Cortex of kidney (tissue), 1 donor: ENCODE data around the gene TOMM22.
"Not testable (repeated sequence)": the region's sequence is repeated elsewhere in the genome, so short reads cannot be mapped to it uniquely, and the experiment has no call there.

Experiments used
- DNase-seq: peaks from one replicate; lab custom pipeline; 2025; lab: John Stamatoyannopoulos, UW

TOMM22 gene

DNA sequence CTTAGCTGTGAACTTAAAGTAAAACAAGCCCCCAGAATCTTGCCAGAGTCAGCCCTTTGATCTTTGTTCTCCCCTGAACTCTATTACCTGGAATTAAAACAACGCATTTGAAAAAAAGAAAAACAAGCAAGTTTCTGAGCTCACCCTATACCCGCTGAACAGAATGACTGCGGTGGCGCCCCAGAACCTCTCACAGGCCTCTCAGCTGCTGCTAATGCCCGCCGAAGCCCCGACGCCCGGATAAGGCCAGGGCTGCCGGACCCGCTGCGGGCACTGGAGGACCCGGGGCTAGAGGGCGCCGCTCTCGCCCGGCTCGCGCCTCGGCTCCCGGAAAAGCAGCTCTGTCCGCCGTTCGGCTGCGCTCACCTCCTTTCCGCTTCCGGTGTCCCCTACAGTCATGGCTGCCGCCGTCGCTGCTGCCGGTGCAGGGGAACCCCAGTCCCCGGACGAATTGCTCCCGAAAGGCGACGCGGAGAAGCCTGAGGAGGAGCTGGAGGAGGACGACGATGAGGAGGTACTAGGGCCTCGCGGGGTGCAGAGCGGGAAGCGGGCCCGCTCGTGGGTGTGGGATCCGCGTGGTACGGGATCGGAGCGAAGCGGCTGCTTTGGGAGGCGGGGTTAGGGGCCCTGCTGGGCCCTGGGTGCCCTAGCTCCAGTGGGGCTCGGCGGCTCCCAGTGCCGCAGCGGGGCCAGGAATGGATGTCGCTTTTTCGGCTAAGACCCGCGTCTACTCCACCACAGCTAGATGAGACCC, at the start of gene TOMM22:
TSS of gene TOMM22 (plus strand) at position 376 of the 754 bp plus-strand sequence. CDS start at position 398, 22 bp downstream.
- DNase-seq, result peak; percentile 81

DNA sequence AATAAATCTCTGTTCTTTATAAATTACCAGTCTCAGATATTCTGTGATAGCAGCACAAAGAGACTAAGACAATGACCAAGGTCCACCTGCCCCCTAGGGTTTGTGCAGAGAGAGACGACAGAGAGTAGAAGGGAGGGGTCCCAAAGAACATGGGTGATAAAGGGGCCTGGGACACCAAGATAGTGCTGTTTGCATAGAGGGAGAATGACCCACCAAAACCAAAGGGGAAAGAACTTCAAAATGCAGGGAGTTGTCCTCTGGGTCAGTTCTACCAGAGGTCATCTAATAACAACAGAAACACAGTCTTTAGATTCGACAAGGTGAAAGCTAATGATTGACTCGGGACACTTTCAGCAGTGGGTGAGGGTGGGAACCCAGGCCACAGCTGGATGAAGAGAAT, 49.2 kb upstream of the TOMM22 start:
- no peak for DNase-seq

DNA sequence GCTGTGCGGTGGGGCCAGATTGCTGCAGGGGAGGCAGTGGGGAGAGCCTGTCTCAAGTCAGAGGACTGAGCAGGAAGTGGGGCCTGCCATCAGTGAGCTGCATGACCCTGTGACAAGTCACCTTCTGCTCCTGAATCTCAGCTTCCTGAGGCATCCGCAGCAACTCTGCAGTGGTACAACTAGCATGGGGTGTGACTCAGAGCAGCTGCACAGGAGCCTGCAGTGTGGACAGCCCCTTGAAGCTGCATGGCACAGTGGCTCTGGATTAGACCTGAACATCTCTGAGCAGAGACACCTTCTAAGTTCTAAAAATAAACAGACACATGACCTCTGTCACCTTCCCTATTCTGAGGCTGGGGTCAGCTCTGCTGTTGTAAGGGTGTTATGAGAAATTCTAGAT, 43.5 kb upstream of the TOMM22 start:
- DNase-seq, result no peak

DNA sequence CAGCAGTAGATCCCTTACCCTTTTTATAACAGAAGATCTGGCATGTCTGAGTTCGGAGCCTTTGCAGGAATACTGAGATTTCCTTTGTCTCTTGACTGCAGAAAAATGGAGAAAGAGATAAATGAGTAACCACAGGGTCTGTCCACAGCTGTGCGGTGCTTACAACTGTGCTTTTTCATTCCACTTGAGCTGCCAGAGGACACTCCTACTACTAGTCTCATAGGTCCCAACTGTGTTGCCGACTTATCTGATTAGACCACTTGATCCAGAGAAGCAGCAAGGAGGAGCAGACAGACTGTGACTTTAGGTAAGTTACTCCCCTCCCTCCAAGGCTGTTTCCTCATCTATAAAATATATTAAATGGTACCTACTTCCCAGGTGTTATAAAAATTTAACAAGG, 43.0 kb upstream of the TOMM22 start:
- no peak for DNase-seq

DNA sequence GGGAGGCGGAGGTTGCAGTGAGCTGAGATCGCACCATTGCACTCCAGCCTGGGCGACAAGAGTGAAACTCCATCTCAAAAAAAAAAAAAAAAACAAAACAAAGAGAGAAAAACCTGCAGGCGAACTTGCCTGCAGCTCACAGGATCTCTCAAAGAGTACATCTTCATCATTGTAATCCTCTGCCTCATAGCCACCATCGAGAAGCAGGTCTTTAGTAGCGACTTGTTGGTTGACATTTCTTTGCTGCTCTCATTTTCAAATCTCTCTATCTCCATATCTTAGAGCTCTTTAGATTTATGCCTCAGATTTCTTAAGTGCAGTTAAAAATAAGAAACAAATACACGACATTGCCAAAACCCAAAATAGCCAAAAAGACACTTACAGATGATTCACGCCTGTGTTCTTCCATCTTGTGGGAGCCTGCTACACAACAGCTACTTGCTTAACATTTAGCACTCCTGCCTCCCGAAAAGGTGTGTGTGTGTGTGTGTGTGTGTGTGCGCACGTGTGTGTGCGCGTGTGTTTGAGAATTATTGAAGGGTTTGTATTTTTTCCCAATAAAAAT, 40.2 kb upstream of the TOMM22 start:
- DNase-seq, result no peak

DNA sequence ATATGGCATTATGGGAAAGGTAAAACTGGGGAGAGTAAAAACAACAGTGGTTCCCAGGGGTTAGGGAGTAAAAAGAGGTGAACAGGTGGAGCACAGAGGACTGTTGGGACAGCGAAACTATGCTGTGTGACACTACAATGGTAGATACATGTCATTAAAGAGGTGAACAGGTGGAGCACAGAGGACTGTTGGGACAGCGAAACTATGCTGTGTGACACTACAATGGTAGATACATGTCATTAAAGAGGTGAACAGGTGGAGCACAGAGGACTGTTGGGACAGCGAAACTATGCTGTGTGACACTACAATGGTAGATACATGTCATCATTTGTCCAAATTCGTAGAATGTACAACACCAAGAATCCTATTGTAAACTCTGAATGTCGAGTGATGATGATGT, 37.5 kb upstream of the TOMM22 start:
- not testable (repeated sequence) for DNase-seq

DNA sequence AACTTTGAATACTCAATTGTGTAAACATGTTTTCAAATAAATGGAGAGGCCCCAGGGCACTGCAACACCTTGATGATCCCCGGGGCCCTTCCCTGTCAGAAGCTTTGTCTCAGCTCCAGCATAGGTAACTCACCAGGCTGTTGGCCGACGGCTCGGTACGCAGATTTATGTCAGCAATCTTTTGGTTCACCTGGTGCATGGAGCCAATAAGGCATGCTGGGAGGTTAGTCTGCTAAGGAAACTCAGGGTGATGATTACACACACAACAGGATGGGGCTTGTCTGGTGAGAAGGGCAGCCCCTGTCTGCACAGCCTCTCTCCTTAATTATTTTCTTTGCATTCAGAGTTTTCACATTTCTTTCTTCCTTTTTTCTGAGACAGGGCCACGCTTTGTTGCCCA, 36.3 kb upstream of the TOMM22 start:
- DNase-seq, result no peak

DNA sequence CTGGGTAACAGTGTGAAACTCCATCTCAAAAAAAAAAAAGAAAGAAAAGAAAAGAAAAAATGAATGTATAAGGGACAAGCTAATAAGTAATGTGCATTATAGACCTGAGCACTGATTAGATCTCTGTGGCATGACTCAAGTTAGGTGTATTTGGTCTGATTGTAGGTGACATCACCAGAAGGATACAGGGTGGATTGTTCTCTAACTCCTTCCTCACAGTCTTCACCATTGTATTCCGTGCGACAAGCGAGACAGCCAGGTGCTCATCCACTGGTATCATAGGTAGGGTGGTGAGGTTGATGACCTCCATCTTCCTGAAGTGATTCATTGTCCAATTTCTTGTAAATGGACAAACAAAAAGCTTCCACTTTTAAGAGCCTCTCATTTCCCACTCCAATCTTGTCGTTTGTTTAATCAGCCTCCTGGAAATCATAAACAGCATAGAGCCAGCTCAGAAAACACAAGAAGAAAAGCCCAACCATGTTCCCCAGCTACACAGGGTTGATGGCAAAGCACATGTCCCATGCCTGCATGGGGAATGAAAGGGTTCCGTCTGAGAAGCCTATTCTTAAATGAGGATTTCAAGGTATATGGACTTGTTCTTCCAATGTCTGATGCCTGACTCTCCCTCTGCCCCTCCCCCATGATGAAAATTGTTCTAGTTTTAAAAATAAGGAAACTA, 31.8 kb upstream of the TOMM22 start:
- DNase-seq, result no peak

DNA sequence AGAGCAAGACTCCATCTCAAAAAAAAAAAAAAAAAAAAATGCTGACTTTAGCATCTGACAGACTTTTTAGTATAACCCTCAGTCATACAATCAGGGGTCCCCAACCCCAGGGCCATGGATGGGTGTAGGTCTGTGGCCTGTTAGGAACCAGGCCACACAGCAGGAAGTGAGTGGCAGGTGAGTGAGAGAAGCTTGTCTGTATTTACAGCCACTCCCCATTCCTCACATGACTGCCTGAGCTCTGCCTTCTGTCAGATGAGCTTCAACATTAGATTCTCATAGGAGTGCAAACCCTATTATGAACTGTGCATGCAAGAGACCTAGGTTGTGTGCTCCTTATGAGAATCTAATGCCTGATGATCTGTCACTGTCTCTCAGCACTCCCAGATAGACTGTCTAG, 28.9 kb upstream of the TOMM22 start:
- DNase-seq, result no peak

DNA sequence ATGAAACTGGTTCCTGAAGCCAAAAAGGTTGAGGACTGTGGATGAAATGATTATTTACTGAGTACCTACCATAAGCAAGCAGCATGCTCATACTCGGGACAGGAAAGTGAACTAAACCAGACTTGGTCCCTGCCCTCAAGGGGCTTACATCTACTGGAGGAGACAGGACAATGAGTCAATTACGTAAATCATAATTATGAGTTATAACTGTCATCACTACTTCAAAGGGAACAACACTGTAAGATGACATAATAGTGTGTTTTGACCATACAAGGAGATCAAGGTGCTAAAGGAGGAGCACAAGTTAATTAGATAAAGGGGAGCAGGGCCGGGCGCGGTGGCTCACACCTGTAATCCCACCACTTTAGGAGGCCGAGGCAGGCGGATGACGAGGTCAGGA, 28.0 kb upstream of the TOMM22 start:
- no peak for DNase-seq

DNA sequence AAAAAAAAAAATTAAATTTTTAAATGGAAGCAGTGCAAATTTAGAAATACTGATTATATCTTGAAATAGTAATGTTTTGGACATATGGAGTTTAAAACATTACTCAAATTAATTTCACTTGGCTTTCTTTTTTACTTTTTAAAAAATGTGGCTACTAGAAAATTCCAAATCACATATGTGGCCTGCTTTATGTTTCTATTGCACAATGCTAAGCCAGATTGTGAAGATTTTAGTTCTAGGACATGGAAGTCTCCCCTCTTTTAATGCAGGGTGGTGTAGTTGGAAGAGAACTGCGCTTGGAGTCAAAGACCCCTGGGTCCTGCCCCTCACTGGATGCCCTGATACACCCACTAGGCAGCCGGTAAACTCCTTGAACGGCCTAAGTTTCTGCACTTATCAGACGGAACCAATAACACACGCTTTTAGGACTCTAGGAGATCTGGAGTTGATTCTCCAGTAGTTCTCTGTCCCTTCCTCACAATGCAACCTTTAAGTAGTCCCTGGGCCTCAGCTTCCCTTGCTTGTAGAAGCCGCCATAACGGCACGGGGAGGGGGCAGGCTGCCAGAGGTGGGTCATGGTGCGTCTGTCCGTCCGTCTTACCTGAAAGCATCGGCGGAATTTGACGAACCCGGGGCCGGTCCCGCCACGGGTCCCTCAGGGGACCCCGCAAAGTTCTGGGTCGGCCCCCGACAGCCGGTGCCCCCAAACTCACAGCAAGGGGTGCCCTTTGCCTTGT, 26.1 kb upstream of the TOMM22 start:
- no peak for DNase-seq

DNA sequence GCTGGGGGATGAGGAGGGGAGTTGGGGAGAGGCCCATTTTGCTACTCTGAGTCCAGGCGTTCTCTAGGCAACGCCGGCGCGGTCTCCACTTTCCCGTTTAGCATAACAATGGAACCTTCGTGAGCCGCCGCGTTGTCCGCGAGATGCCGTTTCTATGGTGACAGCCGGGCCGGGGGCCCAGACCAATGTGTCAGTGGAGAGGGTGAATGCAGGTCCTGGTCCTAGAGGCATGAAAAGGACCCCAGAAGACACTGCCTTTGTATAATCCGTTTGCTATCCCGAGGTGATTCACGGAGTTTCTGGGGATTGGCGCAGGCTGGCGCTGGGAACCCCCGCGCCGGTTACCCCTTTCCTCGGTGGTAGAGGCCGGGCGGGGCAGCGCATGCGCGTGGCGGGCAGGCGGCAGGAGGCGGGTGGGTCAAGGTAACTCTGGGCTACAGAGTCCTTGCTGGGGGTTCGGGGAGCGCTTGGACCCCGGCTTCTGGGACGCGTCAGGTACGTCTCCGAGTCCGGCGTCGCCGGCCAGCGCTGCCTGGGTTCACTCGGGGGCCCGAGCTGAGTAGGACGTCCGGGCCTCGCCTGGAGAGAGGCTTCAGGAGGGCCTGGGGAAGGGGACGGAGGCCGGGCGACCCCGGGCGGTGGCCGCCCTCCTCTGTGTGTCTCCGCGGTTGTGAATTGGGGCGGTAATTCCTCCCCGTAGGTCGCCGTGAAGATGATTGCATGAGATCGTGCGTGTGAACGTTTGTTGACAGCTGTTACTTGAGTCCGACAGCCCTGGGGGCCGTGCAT, 25.3 kb upstream of the TOMM22 start, which contains the start of the genes CBY1 and FAM227A:
TSS of gene CBY1 (plus strand) at position 383 of the 789 bp plus-strand sequence. CDS start 11,417 bp downstream, outside the sequence.
TSS of gene FAM227A (minus strand) at position 137 of the 789 bp plus-strand sequence. CDS start 6,224 bp downstream, outside the sequence.
- DNase-seq, result peak; percentile 24

DNA sequence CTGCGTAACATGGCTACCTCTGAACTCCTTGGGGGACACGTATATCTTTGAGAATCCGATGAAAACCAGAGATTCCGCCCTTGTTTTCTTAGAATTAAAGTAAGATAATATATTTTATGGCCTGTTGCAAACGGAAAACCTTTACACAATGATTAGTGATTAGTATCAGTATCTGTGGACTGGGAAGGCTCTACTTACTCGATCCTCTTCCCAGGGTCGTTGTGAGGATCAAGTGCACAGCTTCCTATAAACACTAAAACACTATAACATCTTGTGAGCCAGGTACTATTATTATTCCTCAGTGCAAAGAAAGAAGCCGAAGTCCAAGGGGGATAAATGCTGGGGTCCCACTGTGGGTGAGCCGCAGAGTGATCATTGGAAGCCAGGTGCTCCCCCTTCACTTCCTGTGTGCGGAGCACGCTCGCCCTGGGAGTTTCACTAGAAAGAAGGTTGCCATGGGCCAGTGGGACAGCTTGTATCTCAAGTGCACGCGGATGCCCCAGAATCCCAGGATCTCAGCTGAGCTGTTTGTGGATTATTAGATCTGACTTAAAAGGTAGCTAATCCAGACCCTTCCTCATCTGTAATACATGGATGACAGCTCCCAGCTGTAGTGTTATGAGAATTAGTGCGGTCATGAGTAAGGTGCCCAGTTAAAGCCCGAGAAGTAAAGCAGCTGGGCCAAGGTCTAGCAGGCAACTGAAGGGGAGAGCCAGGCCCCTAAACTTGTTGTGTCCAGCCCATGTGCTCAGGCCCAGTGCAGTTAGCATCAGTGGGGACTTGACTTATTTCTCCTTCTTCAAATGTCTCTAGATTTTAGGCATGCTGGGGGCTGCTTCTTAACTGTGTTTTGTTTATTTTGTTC, 24.5 kb upstream of the TOMM22 start:
- no peak for DNase-seq

DNA sequence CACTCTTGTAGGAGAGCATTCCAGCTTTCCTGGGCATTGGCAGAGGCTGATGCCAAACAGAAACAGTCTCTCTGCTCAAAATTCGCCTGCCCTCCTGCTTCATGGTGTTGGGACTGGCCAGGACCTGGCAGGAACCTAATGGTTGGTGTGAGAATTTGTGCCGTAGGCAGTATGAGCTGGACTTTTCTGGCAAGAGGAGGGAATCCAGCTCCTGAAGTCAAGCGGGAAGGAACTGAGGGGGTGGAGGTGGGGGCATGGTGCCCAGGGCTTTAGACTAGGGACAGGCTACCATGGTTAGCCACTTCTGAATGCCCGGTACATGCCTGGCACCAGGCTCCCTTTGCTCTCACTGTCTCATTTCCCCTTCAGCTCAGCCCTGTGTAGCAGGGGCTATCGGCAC, 6.9 kb upstream of the TOMM22 start:
- no peak for DNase-seq

DNA sequence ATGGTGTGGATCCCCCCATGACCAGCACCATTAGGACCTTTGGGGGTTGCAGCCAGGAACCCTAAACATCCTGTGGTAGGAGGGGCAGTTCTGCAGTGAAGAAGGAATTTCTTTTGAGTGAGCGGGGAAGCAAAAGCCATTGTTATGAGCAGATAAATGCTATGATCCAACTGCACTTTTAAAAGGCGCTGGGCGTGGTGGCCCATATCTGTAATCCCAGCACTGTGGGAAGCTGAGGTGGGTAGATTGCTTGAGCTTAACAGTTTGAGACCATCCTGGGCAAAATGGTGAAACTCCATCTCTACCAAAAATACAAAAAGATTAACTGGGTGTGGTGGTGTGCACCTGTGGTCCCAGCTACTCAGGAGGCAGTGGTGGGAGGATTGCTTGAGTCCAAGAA, 5.9 kb upstream of the TOMM22 start:
- no peak for DNase-seq

DNA sequence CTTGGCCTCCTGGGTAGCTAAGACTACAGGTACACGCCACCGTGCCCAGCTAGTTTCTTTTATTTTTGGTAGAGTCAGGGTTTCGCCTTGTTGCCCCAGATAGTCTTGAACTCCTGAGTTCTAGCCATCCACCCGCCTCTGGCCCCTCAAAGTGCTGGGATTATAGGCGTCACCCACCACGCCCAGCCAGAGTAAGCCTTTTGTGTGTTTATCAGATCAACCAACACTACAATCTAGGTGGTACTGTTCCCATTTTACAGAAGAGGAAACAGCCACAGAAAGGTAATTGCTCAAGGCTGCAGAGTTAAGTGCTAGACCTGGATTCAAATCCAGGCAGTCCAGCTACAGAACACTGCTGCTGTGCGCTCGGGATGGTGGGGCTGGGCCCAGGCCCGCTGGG, 3.1 kb downstream of the TOMM22 start:
- no peak for DNase-seq

DNA sequence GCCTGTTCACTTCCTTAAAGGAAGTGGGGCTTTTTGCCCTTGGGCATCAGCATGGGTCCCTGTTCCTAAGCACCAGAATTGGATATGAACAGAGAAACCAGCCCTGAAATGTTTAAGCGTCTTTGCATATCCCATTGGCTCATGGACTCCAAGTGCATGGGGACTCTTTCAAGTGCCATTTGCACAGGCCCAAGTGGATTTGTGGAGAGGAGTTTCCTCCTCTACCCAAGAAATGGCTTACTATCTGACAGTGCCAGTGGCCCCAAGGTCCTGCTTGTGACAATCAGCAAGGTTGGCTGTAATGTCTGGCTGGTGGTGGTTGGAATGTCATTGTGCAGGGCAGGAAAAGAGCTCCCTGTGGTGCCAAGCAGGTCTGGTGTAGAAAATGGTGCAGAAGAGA, 4.0 kb downstream of the TOMM22 start:
- no peak for DNase-seq

DNA sequence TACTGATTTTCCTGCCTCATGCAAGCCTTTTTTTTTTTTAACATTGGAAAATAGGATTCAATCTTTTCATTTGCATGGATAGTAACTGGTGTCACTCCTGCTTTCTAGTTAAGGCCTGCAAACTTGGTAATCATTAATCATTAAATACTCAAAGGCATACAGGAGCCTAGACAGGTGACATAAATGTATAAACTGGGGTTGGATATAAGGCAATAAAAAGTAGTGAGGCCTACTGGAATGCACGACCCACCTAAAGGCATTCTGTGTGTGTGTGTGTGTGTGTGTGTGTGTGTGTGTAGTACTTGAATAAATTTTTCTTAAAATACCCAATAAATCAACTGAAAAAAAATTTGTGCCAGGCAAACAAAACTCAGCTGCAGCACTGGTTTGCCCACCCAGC, 7.9 kb downstream of the TOMM22 start:
- no peak for DNase-seq

DNA sequence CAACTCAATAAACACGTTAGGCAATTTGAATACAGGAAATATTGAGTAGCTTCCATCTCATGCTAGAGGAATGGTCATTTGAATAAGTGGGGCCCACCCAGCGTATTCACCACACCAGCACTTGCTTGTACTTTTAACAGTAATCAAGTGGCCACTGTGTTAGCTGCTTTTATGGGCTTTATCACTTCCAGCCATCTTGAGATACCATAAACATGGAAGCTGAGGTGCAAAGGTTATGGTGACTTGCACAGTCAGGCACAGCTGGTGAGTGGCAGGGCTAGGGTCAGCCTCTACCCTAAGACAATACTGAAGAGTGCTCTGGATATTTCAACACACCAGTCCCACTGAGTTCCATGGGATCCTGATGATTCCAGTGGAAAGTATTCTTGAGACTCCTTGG, 12.3 kb downstream of the TOMM22 start:
- DNase-seq, result no peak

DNA sequence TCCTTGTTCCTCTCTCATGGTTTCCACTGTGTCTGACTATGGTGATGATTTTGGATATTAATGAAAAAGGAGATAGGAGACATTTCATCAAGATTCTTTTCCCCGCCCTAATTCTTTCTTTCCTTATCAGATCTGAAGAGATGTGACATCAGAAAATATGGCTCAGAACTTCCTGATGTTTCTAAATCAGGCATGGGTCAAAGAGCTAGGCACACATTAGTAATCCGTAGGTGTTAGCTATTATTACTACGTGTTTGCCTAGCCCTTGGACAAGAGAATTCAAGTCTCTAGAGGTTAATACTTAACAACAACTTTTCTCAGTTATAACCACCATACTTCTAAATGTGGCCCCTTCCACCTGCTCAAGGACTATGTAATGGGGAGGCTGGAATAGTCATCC, 13.2 kb downstream of the TOMM22 start:
- no peak for DNase-seq
